ENCODE data around the gene DDX49.

DNA sequence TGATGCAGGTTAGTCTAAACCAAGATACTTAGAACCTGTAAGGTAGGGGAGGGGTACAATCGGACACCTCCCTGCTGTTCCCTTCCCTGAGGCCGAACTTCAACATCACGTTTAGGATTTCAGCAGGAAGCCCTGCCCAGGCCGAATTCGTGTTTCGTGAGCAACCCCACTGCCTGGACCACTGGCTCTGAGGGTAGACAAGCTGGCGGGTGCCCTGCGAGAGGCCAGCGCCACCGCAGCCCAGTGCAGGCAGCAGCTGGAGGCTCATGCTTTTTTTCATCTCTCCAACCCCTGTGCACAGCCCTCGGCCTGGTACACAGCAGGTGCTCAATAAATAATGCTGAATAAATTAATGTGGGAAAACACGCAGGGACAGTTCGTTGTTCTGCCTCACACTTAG, 13.8 kb downstream of the DDX49 start:
- TF ChIP-seq, protein P1, sequence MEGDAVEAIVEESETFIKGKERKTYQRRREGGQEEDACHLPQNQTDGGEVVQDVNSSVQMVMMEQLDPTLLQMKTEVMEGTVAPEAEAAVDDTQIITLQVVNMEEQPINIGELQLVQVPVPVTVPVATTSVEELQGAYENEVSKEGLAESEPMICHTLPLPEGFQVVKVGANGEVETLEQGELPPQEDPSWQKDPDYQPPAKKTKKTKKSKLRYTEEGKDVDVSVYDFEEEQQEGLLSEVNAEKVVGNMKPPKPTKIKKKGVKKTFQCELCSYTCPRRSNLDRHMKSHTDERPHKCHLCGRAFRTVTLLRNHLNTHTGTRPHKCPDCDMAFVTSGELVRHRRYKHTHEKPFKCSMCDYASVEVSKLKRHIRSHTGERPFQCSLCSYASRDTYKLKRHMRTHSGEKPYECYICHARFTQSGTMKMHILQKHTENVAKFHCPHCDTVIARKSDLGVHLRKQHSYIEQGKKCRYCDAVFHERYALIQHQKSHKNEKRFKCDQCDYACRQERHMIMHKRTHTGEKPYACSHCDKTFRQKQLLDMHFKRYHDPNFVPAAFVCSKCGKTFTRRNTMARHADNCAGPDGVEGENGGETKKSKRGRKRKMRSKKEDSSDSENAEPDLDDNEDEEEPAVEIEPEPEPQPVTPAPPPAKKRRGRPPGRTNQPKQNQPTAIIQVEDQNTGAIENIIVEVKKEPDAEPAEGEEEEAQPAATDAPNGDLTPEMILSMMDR (IDR thresholded peaks at IDR 0.05): no peak
- TF ChIP-seq NRF1 (IDR thresholded peaks at IDR 0.05; ENCODE audit: low read depth, low read length): no peak
- no peak for TF ChIP-seq FOSL2 (IDR thresholded peaks at IDR 0.05; ENCODE audit: borderline replicate concordance, low read depth)
- no peak for TF ChIP-seq POLR2AphosphoS5 (IDR thresholded peaks at IDR 0.05; ENCODE audit: low read depth, low read length)
- TF ChIP-seq, protein P2, sequence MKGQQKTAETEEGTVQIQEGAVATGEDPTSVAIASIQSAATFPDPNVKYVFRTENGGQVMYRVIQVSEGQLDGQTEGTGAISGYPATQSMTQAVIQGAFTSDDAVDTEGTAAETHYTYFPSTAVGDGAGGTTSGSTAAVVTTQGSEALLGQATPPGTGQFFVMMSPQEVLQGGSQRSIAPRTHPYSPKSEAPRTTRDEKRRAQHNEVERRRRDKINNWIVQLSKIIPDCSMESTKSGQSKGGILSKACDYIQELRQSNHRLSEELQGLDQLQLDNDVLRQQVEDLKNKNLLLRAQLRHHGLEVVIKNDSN (IDR thresholded peaks at IDR 0.05; ENCODE audit: borderline replicate concordance, low read depth): no peak
- no peak for TF ChIP-seq EZH2phosphoT487 (IDR thresholded peaks at IDR 0.05; ENCODE audit: borderline replicate concordance, low read depth)
- no peak for TF ChIP-seq SMC3 (IDR thresholded peaks at IDR 0.05; ENCODE audit: low read depth, low read length)
- no peak for TF ChIP-seq EP300 (IDR thresholded peaks at IDR 0.05; ENCODE audit: borderline replicate concordance in 1 of 2, low read depth in 1 of 2, low read length in 1 of 2)
- no peak for TF ChIP-seq SIN3A (IDR thresholded peaks at IDR 0.05; ENCODE audit: borderline replicate concordance, low read depth, low read length)
- TF ChIP-seq YY1 (IDR thresholded peaks at IDR 0.05; ENCODE audit: low read depth): no peak
- TF ChIP-seq RXRA (IDR thresholded peaks at IDR 0.05; ENCODE audit: borderline replicate concordance, low read depth): no peak
